SK-N-SH treated with all-trans-retinoic acid at 6 μM for 48 hours (cell line): ENCODE data around the gene NKX6-2.

ENCODE experiments used
- ATAC-seq: fragments of 200-7000 bp; cut with Tn5 transposase; 3 replicates; pipeline ENCODE4 v1.9.1; 2020; ENCODE audit warnings: mild to moderate bottlenecking, moderate library complexity
- ARNTL ChIP-seq: fragments of 450-650 bp; formaldehyde crosslinking; IDR thresholded peaks from 2 replicates; pipeline ENCODE4 v1.5.0; 2020; ENCODE audit warnings: low read depth, mild to moderate bottlenecking, moderate library complexity, borderline replicate concordance
- BACH2 ChIP-seq: fragments of 250-450 bp; sonication (Bioruptor Pico); IDR thresholded peaks from 2 replicates; pipeline ENCODE4 v1.9.0; 2021; ENCODE audit warnings: mild to moderate bottlenecking, borderline replicate concordance
- CREB5 ChIP-seq: fragments of 250-450 bp; sonication (Bioruptor Pico); IDR thresholded peaks from 2 replicates; pipeline ENCODE4 v1.5.1; 2020; ENCODE audit warnings: low read depth, mild to moderate bottlenecking, moderate library complexity
- CSDC2 ChIP-seq: fragments of 250-450 bp; sonication (Bioruptor Pico); IDR thresholded peaks from 2 replicates; pipeline ENCODE4 v1.5.0; 2020; ENCODE audit warnings: mild to moderate bottlenecking, moderate library complexity
- CSRNP3 ChIP-seq: fragments of 250-450 bp; sonication (Bioruptor Pico); IDR thresholded peaks from 2 replicates; pipeline ENCODE4 v1.5.1; 2021; ENCODE audit warnings: mild to moderate bottlenecking, moderate library complexity
- ESRRG ChIP-seq: fragments of 250-450 bp; sonication (Bioruptor Pico); IDR thresholded peaks from 2 replicates; pipeline ENCODE4 v1.6.1; 2021; ENCODE audit warnings: mild to moderate bottlenecking
- GLIS3 ChIP-seq: fragments of 250-450 bp; sonication (Bioruptor Pico); IDR thresholded peaks from 2 replicates; pipeline ENCODE4 v1.5.0; 2020; ENCODE audit warnings: mild to moderate bottlenecking, moderate library complexity
- ISL1 ChIP-seq: fragments of 250-450 bp; sonication (Bioruptor Pico); IDR thresholded peaks from 2 replicates; pipeline ENCODE4 v2.1.2; 2022; ENCODE audit warnings: mild to moderate bottlenecking, moderate library complexity
- PATZ1 ChIP-seq: fragments of 250-450 bp; sonication (Bioruptor Pico); IDR thresholded peaks from 2 replicates; pipeline ENCODE4 v1.8.0; 2020; ENCODE audit warnings: mild to moderate bottlenecking, moderate library complexity, borderline replicate concordance
- POU6F1 ChIP-seq: fragments of 250-450 bp; sonication (Bioruptor Pico); IDR thresholded peaks from 2 replicates; pipeline ENCODE4 v1.8.0; 2021; ENCODE audit warnings: low read depth, mild to moderate bottlenecking, moderate library complexity, borderline replicate concordance
- RARB ChIP-seq: fragments of 250-450 bp; sonication (Bioruptor Pico); IDR thresholded peaks from 2 replicates; pipeline ENCODE4 v1.8.0; 2021; ENCODE audit warnings: mild to moderate bottlenecking, moderate library complexity
- SNAI2 ChIP-seq: fragments of 250-450 bp; sonication (Bioruptor Pico); IDR thresholded peaks from 2 replicates; pipeline ENCODE4 v1.5.0; 2020; ENCODE audit warnings: mild to moderate bottlenecking, moderate library complexity
- TCF4 ChIP-seq: fragments of 250-450 bp; sonication (Bioruptor Pico); IDR thresholded peaks from 2 replicates; pipeline ENCODE4 v1.8.0; 2021; ENCODE audit warnings: mild to moderate bottlenecking, moderate library complexity, borderline replicate concordance
- TOX ChIP-seq: fragments of 250-450 bp; sonication (Bioruptor Pico); IDR thresholded peaks from 2 replicates; pipeline ENCODE4 v1.8.0; 2021; ENCODE audit warnings: mild to moderate bottlenecking, moderate library complexity, borderline replicate concordance
- TSHZ2 ChIP-seq: fragments of 250-450 bp; sonication (Bioruptor Pico); IDR thresholded peaks from 2 replicates; pipeline ENCODE4 v1.5.0; 2020; ENCODE audit warnings: mild to moderate bottlenecking, moderate library complexity
- ZFP3 ChIP-seq: fragments of 250-450 bp; sonication (Bioruptor Pico); IDR thresholded peaks from 2 replicates; pipeline ENCODE4 v1.5.0; 2020; ENCODE audit warnings: mild to moderate bottlenecking, moderate library complexity
- ZFP30 ChIP-seq: fragments of 450-650 bp; formaldehyde crosslinking; IDR thresholded peaks from 2 replicates; pipeline ENCODE4 v1.5.0; 2022; ENCODE audit warnings: mild to moderate bottlenecking, moderate library complexity
- ZNF565 ChIP-seq: fragments of 450-650 bp; formaldehyde crosslinking; conservative IDR thresholded peaks from 2 replicates; pipeline ENCODE4 v1.5.0; 2020; ENCODE audit warnings: low read depth, mild to moderate bottlenecking, moderate library complexity
- ZNF70 ChIP-seq: fragments of 450-650 bp; formaldehyde crosslinking; IDR thresholded peaks from 2 replicates; pipeline ENCODE4 v1.5.0; 2020; ENCODE audit warnings: mild to moderate bottlenecking, moderate library complexity
- ZNF8 ChIP-seq: fragments of 450-650 bp; formaldehyde crosslinking; IDR thresholded peaks from 2 replicates; pipeline ENCODE4 v1.5.0; 2020; ENCODE audit warnings: mild to moderate bottlenecking, moderate library complexity

The NKX6-2 gene

GRCh38 chr10:132742837-132743194 lies 43.1 kb downstream of the NKX6-2 start:
- no peak for ATAC-seq
- TF ChIP-seq ARNTL (no peak), GLIS3 (CRISPR knock-in tag) (no peak), BACH2 (CRISPR knock-in tag) (no peak), TCF4 (CRISPR knock-in tag) (no peak), RARB (no peak), ISL1 (CRISPR knock-in tag) (no peak), CREB5 (CRISPR knock-in tag) (no peak), ZNF8 (CRISPR knock-in tag) (no peak), ESRRG (no peak), POU6F1 (CRISPR knock-in tag) (no peak), ZNF70 (no peak), ZNF565 (no peak), TSHZ2 (CRISPR knock-in tag) (no peak), ZFP30 (CRISPR knock-in tag) (no peak)

- ATAC-seq: no peak
- TF ChIP-seq CSRNP3 (CRISPR knock-in tag) (no peak), ZNF70 (no peak), ARNTL (no peak), TOX (CRISPR knock-in tag) (no peak), ZFP30 (CRISPR knock-in tag) (no peak), GLIS3 (CRISPR knock-in tag) (no peak), ZNF565 (no peak), TSHZ2 (CRISPR knock-in tag) (no peak), ZNF8 (CRISPR knock-in tag) (no peak), PATZ1 (CRISPR knock-in tag) (no peak), TCF4 (CRISPR knock-in tag) (no peak), RARB (no peak), ISL1 (CRISPR knock-in tag) (no peak), CREB5 (CRISPR knock-in tag) (no peak), SNAI2 (CRISPR knock-in tag) (no peak), ESRRG (no peak), ZFP3 (CRISPR knock-in tag) (no peak), CSDC2 (CRISPR knock-in tag) (no peak), POU6F1 (CRISPR knock-in tag) (no peak)
Observed at GRCh38 chr10:132742167-132742836, 43.6 kb downstream of the NKX6-2 start.
